ENCODE data around the gene MCHR1. TPM values are rescaled to one million over a fixed set of nuclear protein-coding genes. Genes with fewer than 3 reads are reported as not detected.

The MCHR1 gene
- polyA plus RNA-seq, 1 of the 3 experiments (the other 2 are of a cell fraction): 0.33 TPM

- Histone ChIP-seq H4K20me1 (ENCODE audit: insufficient read depth) (no peaks in the 10 kb centered on the region), H3K79me2 (ENCODE audit: insufficient read depth) (no peaks in the 10 kb centered on the region), H3K4me2 (no peak overlapping the region), H3K9me2 (no peaks in the 10 kb centered on the region), H3K27me3 (ENCODE audit: insufficient read depth) (no peaks in the 10 kb centered on the region), H2AFZ (ENCODE audit: low read depth) (no peak overlapping the region), H3K4me1 (ENCODE audit: control insufficient read depth in 1 of 2, insufficient read depth in 2 of 2, low read depth in 1 of 2, low read length in 1 of 2) (no peaks in the 10 kb centered on the region; a peak in 1 of 4 replicates), H3K4me3 (ENCODE audit: low read depth in 2 of 2, low read length in 1 of 2) (no peak overlapping the region), H3K9ac (no peak overlapping the region), H3K27ac (ENCODE audit: low read depth in 2 of 2, low read length in 1 of 2) (no peak overlapping the region), H3F3A (replicated peaks; ENCODE audit: insufficient read depth) (no peaks in the 10 kb centered on the region), H3K36me3 (replicated peaks in 1 of 2; ENCODE audit: control insufficient read depth in 1 of 2, insufficient read depth in 2 of 2, low read length in 1 of 2) (no peaks in the 10 kb centered on the region), H3K9me3 (no peaks in the 10 kb centered on the region)
- 91% methylated on average over 7 of the region's 7 CpGs for WGBS (ENCODE audit: low lambda C conversion rate)
- DNase-seq: no peak
- TF ChIP-seq SIN3A (IDR thresholded peaks at IDR 0.05; ENCODE audit: borderline replicate concordance, low read depth, low read length): no peak
- no peak for TF ChIP-seq PBX3 (IDR thresholded peaks at IDR 0.05)
- no peak for TF ChIP-seq MXI1 (IDR thresholded peaks at IDR 0.05; ENCODE audit: low read depth, low read length)
- TF ChIP-seq YY1 (IDR thresholded peaks at IDR 0.05; ENCODE audit: low read depth): no peak
- TF ChIP-seq POLR2AphosphoS5 (IDR thresholded peaks at IDR 0.05; ENCODE audit: low read depth, low read length): no peak
- TF ChIP-seq RXRA (IDR thresholded peaks at IDR 0.05; ENCODE audit: borderline replicate concordance, low read depth): no peak
- no peak for TF ChIP-seq USF1 (IDR thresholded peaks at IDR 0.05; ENCODE audit: borderline replicate concordance, low read depth)
- no peak for TF ChIP-seq CHD2 (IDR thresholded peaks at IDR 0.05; ENCODE audit: low read length, partially characterized antibody)
- no peak for TF ChIP-seq MEF2A (IDR thresholded peaks at IDR 0.05; ENCODE audit: borderline replicate concordance, low read depth)
- no peak for TF ChIP-seq RFX5 (IDR thresholded peaks at IDR 0.05; ENCODE audit: low read length)
- TF ChIP-seq ELF1 (IDR thresholded peaks at IDR 0.05): no peak
- TF ChIP-seq RAD21 (IDR thresholded peaks at IDR 0.05; ENCODE audit: low read length): no peak
- TF ChIP-seq SMC3 (IDR thresholded peaks at IDR 0.05; ENCODE audit: low read depth, low read length): no peak
- no peak for TF ChIP-seq TEAD4 (IDR thresholded peaks at IDR 0.05; ENCODE audit: borderline replicate concordance, insufficient read depth)
- TF ChIP-seq IRF3 (IDR thresholded peaks at IDR 0.05; ENCODE audit: low read depth, low read length): no peak
- TF ChIP-seq ZBTB33 (IDR thresholded peaks at IDR 0.05; ENCODE audit: borderline replicate concordance, low read depth): no peak
- no peak for TF ChIP-seq JUND (IDR thresholded peaks at IDR 0.05)
- no peak for TF ChIP-seq EZH2phosphoT487 (IDR thresholded peaks at IDR 0.05; ENCODE audit: borderline replicate concordance, low read depth)
- ChIA-PET CTCF (interaction anchor here (1.0 kb wide), 1 partner anchor 24 kb away, joined by 4 read pairs; no protein-coding TSS in a partner anchor), POLR2A (no interaction called here)
Measured at GRCh38 chr22:40661671-40662070, 17.6 kb upstream of the MCHR1 start.

Data from SK-N-SH (cell line).